ENCODE measurements around the gene C19orf33.

DNA sequence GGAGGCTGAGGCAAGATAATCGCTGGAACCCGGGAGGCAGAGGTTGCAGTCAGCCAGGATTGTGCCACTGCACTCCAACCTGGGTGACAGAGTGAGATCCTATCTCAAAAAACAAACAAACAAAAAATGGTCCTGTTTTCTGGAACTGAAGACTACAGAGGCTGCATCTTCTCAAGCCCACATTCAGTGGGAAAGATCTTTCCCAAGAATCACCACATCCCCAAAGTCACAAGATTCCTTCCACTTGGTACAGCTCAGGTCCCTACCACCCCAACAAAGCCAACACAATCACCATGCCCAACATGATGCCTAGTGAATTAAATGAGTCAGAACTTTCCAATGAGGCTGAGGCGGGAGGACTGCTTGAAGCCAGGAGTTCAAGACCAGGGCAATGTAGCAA lies 46.8 kb downstream of the C19orf33 start:
- TF ChIP-seq, protein P1, sequence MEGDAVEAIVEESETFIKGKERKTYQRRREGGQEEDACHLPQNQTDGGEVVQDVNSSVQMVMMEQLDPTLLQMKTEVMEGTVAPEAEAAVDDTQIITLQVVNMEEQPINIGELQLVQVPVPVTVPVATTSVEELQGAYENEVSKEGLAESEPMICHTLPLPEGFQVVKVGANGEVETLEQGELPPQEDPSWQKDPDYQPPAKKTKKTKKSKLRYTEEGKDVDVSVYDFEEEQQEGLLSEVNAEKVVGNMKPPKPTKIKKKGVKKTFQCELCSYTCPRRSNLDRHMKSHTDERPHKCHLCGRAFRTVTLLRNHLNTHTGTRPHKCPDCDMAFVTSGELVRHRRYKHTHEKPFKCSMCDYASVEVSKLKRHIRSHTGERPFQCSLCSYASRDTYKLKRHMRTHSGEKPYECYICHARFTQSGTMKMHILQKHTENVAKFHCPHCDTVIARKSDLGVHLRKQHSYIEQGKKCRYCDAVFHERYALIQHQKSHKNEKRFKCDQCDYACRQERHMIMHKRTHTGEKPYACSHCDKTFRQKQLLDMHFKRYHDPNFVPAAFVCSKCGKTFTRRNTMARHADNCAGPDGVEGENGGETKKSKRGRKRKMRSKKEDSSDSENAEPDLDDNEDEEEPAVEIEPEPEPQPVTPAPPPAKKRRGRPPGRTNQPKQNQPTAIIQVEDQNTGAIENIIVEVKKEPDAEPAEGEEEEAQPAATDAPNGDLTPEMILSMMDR (conservative IDR thresholded peaks at IDR 0.05): no peak
- TF ChIP-seq EZH2 (IDR thresholded peaks at IDR 0.05; ENCODE audit: low read depth): no peak
